ENCODE data around the gene FARP1.

The FARP1 gene

DNA sequence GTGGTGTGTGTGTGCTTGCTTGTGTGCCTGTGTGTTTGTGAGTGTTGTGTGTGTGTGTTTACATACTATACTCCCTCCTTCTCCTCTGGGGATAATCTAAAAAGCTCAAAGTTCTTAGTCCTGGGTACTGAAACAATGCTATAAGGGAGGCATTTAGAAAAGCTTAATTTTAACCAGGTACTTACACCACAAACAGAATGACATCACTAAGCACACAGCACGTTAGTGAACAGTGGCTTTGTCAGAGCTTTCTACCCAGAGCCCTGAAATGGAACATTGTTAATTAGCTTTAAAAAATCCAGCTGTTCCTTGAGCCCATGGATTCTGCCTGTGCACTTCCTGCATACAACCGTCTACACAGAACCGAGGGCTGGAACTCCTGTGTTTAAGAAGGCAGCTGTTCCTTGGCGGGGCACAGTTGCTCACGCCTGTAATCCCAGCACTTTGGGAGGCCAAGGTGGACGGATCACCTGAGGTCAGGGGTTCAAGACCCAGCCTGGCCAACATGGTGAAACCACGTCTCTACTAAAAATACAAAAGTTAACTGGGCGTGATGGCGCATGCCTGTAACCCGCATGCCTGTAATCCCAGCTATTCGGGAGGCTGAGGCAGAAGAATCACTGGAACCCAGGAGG lies 103.8 kb downstream of the FARP1 start:
- CTCF ChIA-PET, result interaction anchor here (1.1 to 2.0 kb wide), 3 partner anchors 11 to 391 kb away, joined by 3 to 5 read pairs (median 3); no protein-coding TSS in a partner anchor
- Histone ChIP-seq H3K36me3 (ENCODE audit: control insufficient read depth in 2 of 2, insufficient read depth in 1 of 2, low read length in 2 of 2) (no peaks in the 10 kb centered on the region), H3K9me3 (ENCODE audit: control insufficient read depth, insufficient read depth, low read depth, low read length) (no peaks in the 10 kb centered on the region), H3K4me1 (ENCODE audit: control insufficient read depth, insufficient read depth, low read length) (no peaks in the 10 kb centered on the region), H3K4me3 (ENCODE audit: low read depth, low read length) (no peak overlapping the region), H3K27ac (ENCODE audit: extremely low read depth, low read depth, low read length) (no peak overlapping the region)
- no peak for TF ChIP-seq ZFP69B (tag by site-specific recombination; IDR thresholded peaks at IDR 0.05)
- TF ChIP-seq, protein P1, sequence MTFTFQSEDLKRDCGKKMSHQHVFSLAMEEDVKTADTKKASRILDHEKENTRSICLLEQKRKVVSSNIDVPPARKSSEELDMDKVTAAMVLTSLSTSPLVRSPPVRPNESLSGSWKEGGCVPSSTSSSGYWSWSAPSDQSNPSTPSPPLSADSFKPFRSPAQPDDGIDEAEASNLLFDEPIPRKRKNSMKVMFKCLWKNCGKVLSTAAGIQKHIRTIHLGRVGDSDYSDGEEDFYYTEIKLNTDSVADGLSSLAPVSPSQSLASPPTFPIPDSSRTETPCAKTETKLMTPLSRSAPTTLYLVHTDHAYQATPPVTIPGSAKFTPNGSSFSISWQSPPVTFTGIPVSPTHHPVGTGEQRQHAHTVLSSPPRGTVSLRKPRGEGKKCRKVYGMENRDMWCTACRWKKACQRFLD (tag by site-specific recombination; IDR thresholded peaks at IDR 0.05), result no peak
- TF ChIP-seq MYNN (tag by site-specific recombination; IDR thresholded peaks at IDR 0.05; ENCODE audit: borderline replicate concordance), result no peak
- TF ChIP-seq ZNF621 (tag by site-specific recombination; IDR thresholded peaks at IDR 0.05), result no peak
- no peak for TF ChIP-seq ZNF292 (tag by site-specific recombination; IDR thresholded peaks at IDR 0.05; ENCODE audit: borderline replicate concordance, low read depth)
- POLR2A ChIA-PET, result no interaction called here

DNA sequence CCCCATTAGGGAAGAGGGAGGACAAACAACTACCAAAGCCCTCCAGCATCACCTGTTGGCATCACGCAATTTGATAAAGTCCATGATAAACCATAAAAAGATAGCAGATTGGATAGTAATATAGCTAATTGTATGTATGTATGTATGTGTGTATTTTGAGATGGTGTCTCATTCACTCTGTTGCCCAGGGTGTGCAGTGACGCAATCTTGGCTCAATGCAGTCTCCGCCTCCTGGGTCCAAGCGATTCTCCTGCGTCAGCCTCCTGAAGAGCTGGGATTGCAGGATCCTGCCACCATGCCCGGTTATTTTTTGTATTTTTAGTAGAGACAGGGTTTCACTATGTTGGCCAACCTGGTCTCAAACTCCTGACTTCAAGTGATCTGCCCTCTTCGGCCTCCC lies 108.8 kb downstream of the FARP1 start:
- H3K27ac ChIP-seq (ENCODE audit: extremely low read depth, low read depth, low read length), result no peak overlapping the region
- no peaks in the 10 kb centered on the region for H3K9me3 ChIP-seq (ENCODE audit: control insufficient read depth, insufficient read depth, low read depth, low read length)
- no peak overlapping the region for H3K4me3 ChIP-seq (ENCODE audit: low read depth, low read length)
- H3K36me3 ChIP-seq (ENCODE audit: control insufficient read depth in 2 of 2, insufficient read depth in 1 of 2, low read length in 2 of 2), result no peaks in the 10 kb centered on the region
- ChIA-PET CTCF (no interaction called here), POLR2A (no interaction called here)
- TF ChIP-seq ZNF248 (tag by site-specific recombination; IDR thresholded peaks at IDR 0.05), result no peak
- no peak for TF ChIP-seq MZF1 (tag by site-specific recombination; IDR thresholded peaks at IDR 0.05; ENCODE audit: borderline replicate concordance)
- TF ChIP-seq KLF8 (tag by site-specific recombination; IDR thresholded peaks at IDR 0.05), result no peak
- TF ChIP-seq ZNF558 (tag by site-specific recombination; IDR thresholded peaks at IDR 0.05), result no peak
- TF ChIP-seq ZBTB17 (tag by site-specific recombination; IDR thresholded peaks at IDR 0.05), result no peak
- TF ChIP-seq SETDB1 (IDR thresholded peaks at IDR 0.05; ENCODE audit: insufficient read length, low read length), result no peak
- no peak for TF ChIP-seq ZFP41 (tag by site-specific recombination; IDR thresholded peaks at IDR 0.05; ENCODE audit: borderline replicate concordance)
- TF ChIP-seq SALL2 (tag by site-specific recombination; IDR thresholded peaks at IDR 0.05; ENCODE audit: borderline replicate concordance), result no peak
- no peak for TF ChIP-seq ZNF660 (tag by site-specific recombination; IDR thresholded peaks at IDR 0.05)
- TF ChIP-seq, protein P2, sequence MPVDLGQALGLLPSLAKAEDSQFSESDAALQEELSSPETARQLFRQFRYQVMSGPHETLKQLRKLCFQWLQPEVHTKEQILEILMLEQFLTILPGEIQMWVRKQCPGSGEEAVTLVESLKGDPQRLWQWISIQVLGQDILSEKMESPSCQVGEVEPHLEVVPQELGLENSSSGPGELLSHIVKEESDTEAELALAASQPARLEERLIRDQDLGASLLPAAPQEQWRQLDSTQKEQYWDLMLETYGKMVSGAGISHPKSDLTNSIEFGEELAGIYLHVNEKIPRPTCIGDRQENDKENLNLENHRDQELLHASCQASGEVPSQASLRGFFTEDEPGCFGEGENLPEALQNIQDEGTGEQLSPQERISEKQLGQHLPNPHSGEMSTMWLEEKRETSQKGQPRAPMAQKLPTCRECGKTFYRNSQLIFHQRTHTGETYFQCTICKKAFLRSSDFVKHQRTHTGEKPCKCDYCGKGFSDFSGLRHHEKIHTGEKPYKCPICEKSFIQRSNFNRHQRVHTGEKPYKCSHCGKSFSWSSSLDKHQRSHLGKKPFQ (tag by site-specific recombination; IDR thresholded peaks at IDR 0.05), result no peak
- no peak for TF ChIP-seq ZNF221 (tag by site-specific recombination; IDR thresholded peaks at IDR 0.05; ENCODE audit: borderline replicate concordance)
- TF ChIP-seq ZNF624 (tag by site-specific recombination; IDR thresholded peaks at IDR 0.05), result no peak
- TF ChIP-seq, protein P3, sequence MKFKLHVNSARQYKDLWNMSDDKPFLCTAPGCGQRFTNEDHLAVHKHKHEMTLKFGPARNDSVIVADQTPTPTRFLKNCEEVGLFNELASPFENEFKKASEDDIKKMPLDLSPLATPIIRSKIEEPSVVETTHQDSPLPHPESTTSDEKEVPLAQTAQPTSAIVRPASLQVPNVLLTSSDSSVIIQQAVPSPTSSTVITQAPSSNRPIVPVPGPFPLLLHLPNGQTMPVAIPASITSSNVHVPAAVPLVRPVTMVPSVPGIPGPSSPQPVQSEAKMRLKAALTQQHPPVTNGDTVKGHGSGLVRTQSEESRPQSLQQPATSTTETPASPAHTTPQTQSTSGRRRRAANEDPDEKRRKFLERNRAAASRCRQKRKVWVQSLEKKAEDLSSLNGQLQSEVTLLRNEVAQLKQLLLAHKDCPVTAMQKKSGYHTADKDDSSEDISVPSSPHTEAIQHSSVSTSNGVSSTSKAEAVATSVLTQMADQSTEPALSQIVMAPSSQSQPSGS (tag by site-specific recombination; IDR thresholded peaks at IDR 0.05; ENCODE audit: low read depth), result no peak
- no peak for TF ChIP-seq ZBTB20 (tag by site-specific recombination; IDR thresholded peaks at IDR 0.05)
- no peak for TF ChIP-seq ZNF76 (tag by site-specific recombination; IDR thresholded peaks at IDR 0.05; ENCODE audit: borderline replicate concordance, low read depth)
- peaks cover 5% of the 10 kb centered on the region; the same call in 1 of the 2 replicates for H3K4me1 ChIP-seq (ENCODE audit: control insufficient read depth, insufficient read depth, low read length)
